Measurements from ENCODE around the gene EHMT1. TPM values are rescaled to one million over a fixed set of nuclear protein-coding genes. Genes with fewer than 3 reads are reported as not detected.

The EHMT1 gene
- total RNA-seq, 2 experiments from 2014 or later = 145 to 295 TPM

DNA sequence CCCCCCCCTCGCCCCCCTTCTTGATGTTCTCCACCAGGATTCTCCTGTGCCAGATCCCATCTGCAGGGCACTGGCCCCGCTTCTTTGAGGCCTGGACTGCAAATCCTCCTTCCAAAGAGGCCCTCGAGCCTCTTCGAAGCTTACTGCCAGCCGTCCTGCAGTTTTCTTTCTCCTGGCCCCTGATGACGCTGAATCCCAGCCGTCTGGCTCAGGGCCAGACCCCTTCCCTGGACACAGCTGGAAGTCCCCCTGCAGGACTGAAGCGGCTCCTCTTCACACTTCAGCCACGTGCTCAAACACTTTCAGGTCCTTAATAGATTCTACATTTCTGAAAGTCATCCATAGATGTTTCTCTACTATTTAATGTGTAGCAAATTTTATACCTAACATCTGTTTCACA lies 121.5 kb downstream of the EHMT1 start:
- H3K27ac ChIP-seq (ENCODE audit: low read depth, low read length, poor library complexity, severe bottlenecking) = peak overlapping the region; percentile 93
- H3K9me3 ChIP-seq (ENCODE audit: low read length) = peaks cover 18% of the 10 kb centered on the region
- peaks cover 70% of the 10 kb centered on the region for H3K4me1 ChIP-seq (ENCODE audit: insufficient read depth, low read length, poor library complexity, severe bottlenecking)
- peak overlapping the region; percentile 76 for H3K4me2 ChIP-seq (ENCODE audit: low read length)
- TF ChIP-seq, protein P1, sequence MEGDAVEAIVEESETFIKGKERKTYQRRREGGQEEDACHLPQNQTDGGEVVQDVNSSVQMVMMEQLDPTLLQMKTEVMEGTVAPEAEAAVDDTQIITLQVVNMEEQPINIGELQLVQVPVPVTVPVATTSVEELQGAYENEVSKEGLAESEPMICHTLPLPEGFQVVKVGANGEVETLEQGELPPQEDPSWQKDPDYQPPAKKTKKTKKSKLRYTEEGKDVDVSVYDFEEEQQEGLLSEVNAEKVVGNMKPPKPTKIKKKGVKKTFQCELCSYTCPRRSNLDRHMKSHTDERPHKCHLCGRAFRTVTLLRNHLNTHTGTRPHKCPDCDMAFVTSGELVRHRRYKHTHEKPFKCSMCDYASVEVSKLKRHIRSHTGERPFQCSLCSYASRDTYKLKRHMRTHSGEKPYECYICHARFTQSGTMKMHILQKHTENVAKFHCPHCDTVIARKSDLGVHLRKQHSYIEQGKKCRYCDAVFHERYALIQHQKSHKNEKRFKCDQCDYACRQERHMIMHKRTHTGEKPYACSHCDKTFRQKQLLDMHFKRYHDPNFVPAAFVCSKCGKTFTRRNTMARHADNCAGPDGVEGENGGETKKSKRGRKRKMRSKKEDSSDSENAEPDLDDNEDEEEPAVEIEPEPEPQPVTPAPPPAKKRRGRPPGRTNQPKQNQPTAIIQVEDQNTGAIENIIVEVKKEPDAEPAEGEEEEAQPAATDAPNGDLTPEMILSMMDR (conservative IDR thresholded peaks at IDR 0.05; ENCODE audit: low read length) = no peak
- TF ChIP-seq EZH2phosphoT487 (IDR thresholded peaks at IDR 0.05; ENCODE audit: borderline replicate concordance, low read depth, low read length) = no peak
- no peak for DNase-seq (ENCODE audit: low spot score)
- intact Hi-C loops (cut with micrococcal nuclease; ENCODE audit: unreplicated experiment) = no loop called here
- CTCF ChIA-PET (ENCODE audit: unreplicated experiment) = no interaction called here
- H3K36me3 ChIP-seq (ENCODE audit: insufficient read depth, low read length) = peaks cover 76% of the 10 kb centered on the region
- H3K9me2 ChIP-seq (ENCODE audit: insufficient read depth, low read length) = no peaks in the 10 kb centered on the region
- BruUV-seq (replicated peaks) = no TSS peak
- H2AFZ ChIP-seq (ENCODE audit: low read length) = no peak overlapping the region
- peak overlapping the region; percentile 55 for H3K4me3 ChIP-seq (ENCODE audit: low read depth, low read length, poor library complexity, severe bottlenecking)
- peaks cover 38% of the 10 kb centered on the region for H3K79me2 ChIP-seq (ENCODE audit: insufficient read depth, low read depth, low read length)
- POLR2A ChIA-PET = interaction anchor here (0.7 kb wide), 1 partner anchor 58 kb away, joined by 3 read pairs; no protein-coding TSS in a partner anchor
- H4K20me1 ChIP-seq (ENCODE audit: insufficient read depth, low read length) = no peaks in the 10 kb centered on the region

DNA sequence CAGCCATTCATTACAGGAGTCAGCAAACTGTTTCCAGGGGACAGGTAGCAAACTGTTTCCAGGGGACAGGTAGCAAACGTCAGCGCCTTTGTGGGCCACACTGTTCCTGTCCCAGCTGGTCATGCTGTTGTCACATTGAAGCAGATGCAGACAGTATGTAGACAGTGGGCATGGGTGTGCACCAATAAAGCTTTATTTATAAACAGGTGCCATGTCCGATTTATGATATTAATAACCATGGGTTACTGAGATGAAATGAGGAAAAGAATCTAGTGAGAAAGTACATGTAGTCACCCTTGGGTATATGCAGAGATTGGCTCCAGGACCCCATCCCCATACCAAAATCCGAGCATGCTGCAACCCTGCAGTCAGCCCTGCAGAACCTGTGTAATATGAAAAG lies 122.5 kb downstream of the EHMT1 start:
- Histone ChIP-seq H3K79me2 (ENCODE audit: insufficient read depth, low read depth, low read length) (peaks cover 37% of the 10 kb centered on the region), H2AFZ (ENCODE audit: low read length) (no peak overlapping the region), H3K27ac (ENCODE audit: low read depth, low read length, poor library complexity, severe bottlenecking) (no peak overlapping the region), H3K36me3 (ENCODE audit: insufficient read depth, low read length) (peaks cover 75% of the 10 kb centered on the region), H3K4me1 (ENCODE audit: insufficient read depth, low read length, poor library complexity, severe bottlenecking) (peaks cover 77% of the 10 kb centered on the region), H3K4me3 (ENCODE audit: low read depth, low read length, poor library complexity, severe bottlenecking) (no peak overlapping the region), H3K9me2 (ENCODE audit: insufficient read depth, low read length) (no peaks in the 10 kb centered on the region), H4K20me1 (ENCODE audit: insufficient read depth, low read length) (no peaks in the 10 kb centered on the region), H3K4me2 (ENCODE audit: low read length) (0 out of 2 replicates have a peak overlapping the region, but pooled peaks have one; percentile 9), H3K9me3 (ENCODE audit: low read length) (peaks cover 10% of the 10 kb centered on the region; the same call in 1 of the 2 replicates)
- BruUV-seq (replicated peaks) = no TSS peak
- CTCF ChIA-PET (ENCODE audit: unreplicated experiment) = no interaction called here
- TF ChIP-seq EZH2phosphoT487 (IDR thresholded peaks at IDR 0.05; ENCODE audit: borderline replicate concordance, low read depth, low read length) = no peak
- intact Hi-C loops (cut with micrococcal nuclease; ENCODE audit: unreplicated experiment) = no loop called here
- no peak for DNase-seq (ENCODE audit: low spot score)
- POLR2A ChIA-PET = no interaction called here

DNA sequence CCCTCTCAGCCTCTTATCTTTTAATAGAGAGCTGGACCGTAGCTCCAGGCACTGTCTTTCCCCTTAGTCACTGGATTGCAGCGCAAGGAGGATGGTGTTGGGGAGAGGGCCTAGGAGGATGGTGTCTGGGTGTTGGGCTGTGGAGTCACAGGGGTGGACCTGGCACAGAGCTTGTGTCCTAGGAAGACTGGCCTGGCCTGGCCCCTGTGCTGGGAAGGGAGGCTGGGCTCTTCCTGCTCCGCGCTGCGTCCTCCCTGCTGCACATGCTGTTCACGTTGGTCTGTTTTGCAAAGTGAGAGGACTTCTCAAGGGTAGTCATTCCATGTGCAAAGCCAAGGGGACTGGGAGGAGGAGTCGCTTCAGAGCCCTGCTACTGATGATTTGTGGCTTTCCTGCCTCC lies 123.9 kb downstream of the EHMT1 start:
- ChIA-PET CTCF (ENCODE audit: unreplicated experiment) (no interaction called here), POLR2A (no interaction called here)
- peaks cover 39% of the 10 kb centered on the region for H3K79me2 ChIP-seq (ENCODE audit: insufficient read depth, low read depth, low read length)
- peaks cover 64% of the 10 kb centered on the region for H3K4me1 ChIP-seq (ENCODE audit: insufficient read depth, low read length, poor library complexity, severe bottlenecking)
- intact Hi-C loops (cut with micrococcal nuclease; ENCODE audit: unreplicated experiment) = no loop called here
- H3K9me3 ChIP-seq (ENCODE audit: low read length) = no peaks in the 10 kb centered on the region
- no peak overlapping the region for H2AFZ ChIP-seq (ENCODE audit: low read length)
- H3K36me3 ChIP-seq (ENCODE audit: insufficient read depth, low read length) = peaks cover 75% of the 10 kb centered on the region
- no peak for TF ChIP-seq EZH2phosphoT487 (IDR thresholded peaks at IDR 0.05; ENCODE audit: borderline replicate concordance, low read depth, low read length)
- TF ChIP-seq, protein P1 (conservative IDR thresholded peaks at IDR 0.05; ENCODE audit: low read length) = no peak
- no peaks in the 10 kb centered on the region for H4K20me1 ChIP-seq (ENCODE audit: insufficient read depth, low read length)
- DNase-seq (ENCODE audit: low spot score) = no peak
- BruUV-seq (replicated peaks) = no TSS peak
- H3K27ac ChIP-seq (ENCODE audit: low read depth, low read length, poor library complexity, severe bottlenecking) = peak overlapping the region; percentile 22
- no peaks in the 10 kb centered on the region for H3K9me2 ChIP-seq (ENCODE audit: insufficient read depth, low read length)
- no peak overlapping the region for H3K4me3 ChIP-seq (ENCODE audit: low read depth, low read length, poor library complexity, severe bottlenecking)
- H3K4me2 ChIP-seq (ENCODE audit: low read length) = no peak overlapping the region
